GM18858 (cell line): ENCODE measurements around the gene DAD1.

ENCODE experiments used
- ATAC-seq: cut with Tn5 transposase; IDR thresholded peaks from one replicate; pipeline ENCODE4 v1.9.1; 2021; ENCODE audit not compliant: unreplicated experiment

Gene DAD1

DNA sequence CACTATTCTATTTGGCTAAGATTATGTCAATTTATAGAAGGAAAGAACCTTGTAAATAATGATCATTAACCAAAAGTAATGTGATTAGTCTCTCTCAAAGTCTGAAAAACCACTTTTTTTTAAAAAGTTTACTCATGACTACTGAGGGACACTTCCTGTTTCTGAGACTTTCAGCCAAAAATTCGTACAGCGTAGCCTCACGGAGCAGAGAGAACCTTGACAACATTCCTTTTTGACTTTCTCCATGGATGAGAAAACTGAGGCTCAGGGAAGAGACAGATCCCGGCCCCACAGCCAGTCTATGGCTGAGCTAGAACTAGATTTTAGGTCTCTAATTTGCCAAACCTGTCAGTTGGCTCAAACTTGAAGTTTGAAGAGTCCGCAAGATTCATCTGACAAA lies 68.2 kb downstream of the DAD1 start:
- ATAC-seq, result no peak

DNA sequence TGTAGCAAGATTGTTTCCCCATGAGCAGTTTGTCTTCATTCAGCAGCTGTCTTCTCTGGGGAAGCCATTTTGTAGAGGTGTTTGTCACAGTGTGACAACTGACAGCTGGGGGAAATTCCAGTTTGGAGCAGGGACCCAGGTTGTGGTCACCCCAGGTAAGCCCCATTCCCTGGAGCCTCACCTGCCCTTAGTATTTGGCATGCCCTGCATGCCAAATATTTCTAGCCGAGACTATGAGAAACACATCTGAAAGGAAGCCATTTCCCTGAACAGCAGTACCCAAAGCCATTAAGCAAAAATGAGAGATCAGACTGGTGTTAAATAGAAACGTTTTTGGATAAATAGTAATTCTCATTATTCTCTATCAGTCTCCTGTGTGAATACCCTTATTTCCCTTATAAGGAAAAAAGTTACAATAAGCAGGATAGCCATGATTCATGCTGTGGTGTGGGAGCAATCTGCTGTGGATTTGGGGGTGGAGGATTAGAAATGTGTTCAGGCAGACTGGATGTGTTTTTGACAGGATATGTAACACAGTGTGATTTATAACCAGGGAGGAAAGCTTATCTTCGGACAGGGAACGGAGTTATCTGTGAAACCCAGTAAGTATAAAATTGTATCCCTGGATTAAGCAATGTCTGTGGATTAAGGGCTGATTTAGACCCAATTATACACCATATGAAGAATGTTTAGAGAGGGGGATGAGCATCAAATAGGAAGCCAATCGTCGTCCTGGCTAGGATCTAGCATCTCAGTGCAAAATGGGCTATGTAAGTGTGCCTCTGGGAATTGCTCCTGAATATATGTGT lies 68.9 kb downstream of the DAD1 start:
- ATAC-seq, result no peak

- no peak for ATAC-seq
These were observed 71.0 kb downstream of the DAD1 start for GRCh38 chr14:22518073-22518472.

GRCh38 chr14:22517117-22517720 lies 71.8 kb downstream of the DAD1 start:
- no peak for ATAC-seq

- no peak for ATAC-seq
These were observed 73.1 kb downstream of the DAD1 start for GRCh38 chr14:22515929-22516328.
